ELF-1 (cell line): ENCODE data around the gene FEN1.
A peak's percentile ranks its signal among the peaks of the same experiment; 100 is the strongest.

Source experiments
- DNase-seq: peaks from one replicate; pipeline ENCODE4 v3.0.0-alpha.2; 2016; ENCODE audit warnings: low read depth, low spot score

Gene FEN1

GRCh38 chr11:61775606-61776554 is 16.8 kb upstream of the FEN1 start:
- no peak for DNase-seq

- peak; percentile 90 for DNase-seq
Observed at GRCh38 chr11:61776561-61777075, 16.1 kb upstream of the FEN1 start.

GRCh38 chr11:61777234-61778090 is 15.2 kb upstream of the FEN1 start:
- peak; percentile 56 for DNase-seq

GRCh38 chr11:61778357-61778886 is 14.3 kb upstream of the FEN1 start:
- DNase-seq = no peak

- DNase-seq = no peak
Observed at GRCh38 chr11:61778920-61779650, 13.6 kb upstream of the FEN1 start.

GRCh38 chr11:61779666-61780525 is 12.8 kb upstream of the FEN1 start:
- no peak for DNase-seq

- no peak for DNase-seq
Observed at GRCh38 chr11:61780581-61781162, 12.0 kb upstream of the FEN1 start.

- no peak for DNase-seq
Observed at GRCh38 chr11:61781585-61781984, 11.1 kb upstream of the FEN1 start.

GRCh38 chr11:61782299-61782698 is 10.4 kb upstream of the FEN1 start:
- DNase-seq = no peak

GRCh38 chr11:61782841-61783240 is 9.9 kb upstream of the FEN1 start:
- peak; percentile 80 for DNase-seq

- DNase-seq = no peak
Observed at GRCh38 chr11:61783717-61784505, 8.8 kb upstream of the FEN1 start.

- DNase-seq = no peak
Observed at GRCh38 chr11:61784506-61784805, 8.3 kb upstream of the FEN1 start.

- DNase-seq = no peak
Observed at GRCh38 chr11:61785837-61786402, 6.8 kb upstream of the FEN1 start.

- peak; percentile 78 for DNase-seq
Observed at GRCh38 chr11:61787928-61788491, 4.7 kb upstream of the FEN1 start.

- DNase-seq = peak; percentile 77
Observed at GRCh38 chr11:61791737-61792309, 888 bp upstream of the FEN1 start.

- DNase-seq = no peak
Observed at GRCh38 chr11:61793083-61793828, 545 bp downstream of the FEN1 start.

GRCh38 chr11:61793829-61794204 is 1.1 kb downstream of the FEN1 start:
- no peak for DNase-seq

GRCh38 chr11:61794579-61794978 is 1.9 kb downstream of the FEN1 start:
- no peak for DNase-seq
